ENCODE measurements around the gene SPACA6. TPM values are rescaled to one million over a fixed set of nuclear protein-coding genes. Genes with fewer than 3 reads are reported as not detected.
A peak's percentile ranks its signal among the peaks of the same experiment; 100 is the strongest.

The SPACA6 gene
- total RNA-seq, 2 donors from 2014 or later = 3.7 to 6.4 TPM

DNA sequence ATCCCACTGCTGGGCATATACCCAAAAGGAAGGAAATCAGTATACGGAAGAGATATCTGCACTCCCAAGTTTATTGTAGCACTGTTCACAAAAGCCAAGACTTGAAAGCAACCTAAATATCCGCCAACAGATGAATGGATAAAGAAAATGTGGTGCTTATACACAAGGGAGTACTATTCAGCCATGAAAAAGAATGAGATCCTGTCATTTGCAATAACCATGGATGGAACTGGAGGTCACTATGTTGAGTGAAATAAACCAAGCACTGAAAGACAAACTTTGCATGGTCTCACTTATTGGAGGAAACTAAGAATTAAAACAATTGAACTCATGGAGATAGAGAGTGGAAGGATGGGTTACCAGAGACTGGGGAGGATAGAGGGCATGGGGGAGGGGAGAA lies 40.0 kb upstream of the SPACA6 start:
- H3K4me1 ChIP-seq = peaks cover 0 to 4% of the 10 kb centered on the region in 2 donors
- no peak overlapping the region for H3K27ac ChIP-seq
- H3K36me3 ChIP-seq = no peaks in the 10 kb centered on the region
- H3K27me3 ChIP-seq = no peaks in the 10 kb centered on the region
- TF ChIP-seq CTCF (IDR thresholded peaks at IDR 0.05) = no peak
- no peak for DNase-seq (ENCODE audit: low spot score)
- H3K4me3 ChIP-seq = no peak overlapping the region
- H3K9me3 ChIP-seq = no peaks in the 10 kb centered on the region

DNA sequence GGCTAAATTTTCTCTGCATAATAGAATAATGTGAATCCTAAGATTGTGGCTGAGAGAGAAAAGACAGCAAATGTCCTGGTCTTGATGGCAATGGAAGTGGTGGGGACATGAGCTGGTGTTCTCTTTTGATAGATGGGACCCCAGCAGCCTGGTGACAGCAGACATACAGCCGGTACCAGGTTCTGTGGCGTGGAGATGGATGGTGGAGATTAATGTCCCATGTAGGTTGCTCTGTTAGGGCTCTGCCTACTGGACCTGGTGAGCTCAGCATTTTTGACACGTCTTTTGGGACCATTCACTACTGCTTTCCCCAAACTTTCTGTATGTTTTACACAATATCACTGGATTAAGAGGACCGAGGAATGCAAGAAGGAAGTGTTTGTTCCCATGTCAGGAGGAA lies 38.3 kb upstream of the SPACA6 start:
- no peaks in the 10 kb centered on the region for H3K9me3 ChIP-seq
- H3K27me3 ChIP-seq = no peaks in the 10 kb centered on the region
- no peak overlapping the region for H3K4me3 ChIP-seq
- no peak for TF ChIP-seq CTCF (IDR thresholded peaks at IDR 0.05)
- H3K4me1 ChIP-seq = peaks cover 0 to 4% of the 10 kb centered on the region in 2 donors
- H3K27ac ChIP-seq = no peak overlapping the region
- DNase-seq (ENCODE audit: low spot score) = no peak
- no peaks in the 10 kb centered on the region for H3K36me3 ChIP-seq

- Histone ChIP-seq H3K27me3 (no peaks in the 10 kb centered on the region), H3K27ac (no peak overlapping the region), H3K36me3 (no peaks in the 10 kb centered on the region), H3K4me3 (no peak overlapping the region), H3K4me1 (peaks cover 0 to 4% of the 10 kb centered on the region in 2 donors), H3K9me3 (no peaks in the 10 kb centered on the region)
- peak in 1 of 2 donors; percentile 71 for TF ChIP-seq CTCF (IDR thresholded peaks at IDR 0.05)
- no peak for DNase-seq (ENCODE audit: low spot score)
Observed at GRCh38 chr19:51660975-51661600, 32.0 kb upstream of the SPACA6 start.

- Histone ChIP-seq H3K36me3 (no peaks in the 10 kb centered on the region), H3K4me3 (no peak overlapping the region), H3K4me1 (no peaks in the 10 kb centered on the region), H3K27me3 (no peaks in the 10 kb centered on the region), H3K27ac (no peak overlapping the region), H3K9me3 (no peaks in the 10 kb centered on the region)
- no peak for DNase-seq (ENCODE audit: low spot score)
- TF ChIP-seq CTCF (IDR thresholded peaks at IDR 0.05) = no peak
Observed at GRCh38 chr19:51663650-51664049, 29.5 kb upstream of the SPACA6 start.

- Histone ChIP-seq H3K27ac (no peak overlapping the region), H3K4me3 (no peak overlapping the region), H3K36me3 (no peaks in the 10 kb centered on the region), H3K9me3 (no peaks in the 10 kb centered on the region), H3K4me1 (no peaks in the 10 kb centered on the region), H3K27me3 (no peaks in the 10 kb centered on the region)
- DNase-seq (ENCODE audit: low spot score) = no peak
- TF ChIP-seq CTCF (IDR thresholded peaks at IDR 0.05) = no peak
Observed at GRCh38 chr19:51664131-51664530, 29.0 kb upstream of the SPACA6 start.

GRCh38 chr19:51664997-51665396 lies 28.1 kb upstream of the SPACA6 start:
- Histone ChIP-seq H3K4me1 (no peaks in the 10 kb centered on the region), H3K4me3 (no peak overlapping the region), H3K27me3 (no peaks in the 10 kb centered on the region), H3K36me3 (no peaks in the 10 kb centered on the region), H3K9me3 (no peaks in the 10 kb centered on the region), H3K27ac (no peak overlapping the region)
- DNase-seq (ENCODE audit: low spot score) = no peak
- TF ChIP-seq CTCF (IDR thresholded peaks at IDR 0.05) = no peak
